Brain pericyte (primary cell): ENCODE results near the gene SIT1.
"Not testable (repeated sequence)": the region's sequence is repeated elsewhere in the genome, so short reads cannot be mapped to it uniquely, and the experiment has no call there.

ENCODE experiments used
- DNase-seq: peaks from one replicate; pipeline ENCODE4 v3.0.0-alpha.2; 2012; ENCODE audit warnings: low read depth, low spot score

Gene SIT1

GRCh38 chr9:35637427-35637955 lies 13.2 kb downstream of the SIT1 start:
- DNase-seq = not testable (repeated sequence)

- DNase-seq = not testable (repeated sequence)
Measured at GRCh38 chr9:35636877-35637246, 13.9 kb downstream of the SIT1 start.

DNA sequence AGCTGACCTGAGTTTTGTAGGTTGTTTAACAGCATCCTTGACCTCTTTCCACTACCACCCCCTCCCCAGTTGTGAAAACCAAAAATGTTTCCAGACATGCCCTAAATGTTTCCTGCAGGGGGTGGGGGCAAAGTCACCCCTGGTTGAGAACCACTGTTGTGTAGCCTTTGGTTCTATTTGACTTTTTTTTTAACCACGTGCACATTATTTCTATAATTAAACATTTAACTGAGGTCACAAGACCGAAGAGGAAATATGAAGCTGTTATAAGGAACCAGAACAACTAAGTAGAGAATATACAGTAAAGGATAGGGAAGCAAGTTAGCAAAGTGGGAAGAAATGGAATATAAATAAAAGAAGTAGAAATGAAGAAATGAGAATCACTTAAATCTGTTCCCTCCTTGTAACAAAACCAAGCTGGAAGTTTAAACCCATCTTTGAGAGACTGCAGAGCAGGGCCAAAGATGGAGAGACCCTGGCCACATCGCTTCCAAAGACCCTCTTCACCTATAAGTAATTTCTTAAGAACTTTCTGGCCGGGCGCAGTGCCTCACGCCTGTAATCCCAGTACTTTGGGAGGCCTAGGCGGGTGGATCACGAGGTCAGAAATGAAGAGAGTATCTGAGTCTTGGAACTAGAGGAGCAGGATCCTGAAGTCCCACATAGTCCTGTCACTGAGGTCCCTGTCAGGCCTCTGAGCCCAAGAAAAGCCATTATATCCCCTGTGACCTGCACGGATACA lies 14.4 kb downstream of the SIT1 start:
- DNase-seq = no peak

GRCh38 chr9:35635730-35636129 lies 15.0 kb downstream of the SIT1 start:
- no peak for DNase-seq

GRCh38 chr9:35629597-35629996 lies 21.1 kb downstream of the SIT1 start:
- no peak for DNase-seq

DNA sequence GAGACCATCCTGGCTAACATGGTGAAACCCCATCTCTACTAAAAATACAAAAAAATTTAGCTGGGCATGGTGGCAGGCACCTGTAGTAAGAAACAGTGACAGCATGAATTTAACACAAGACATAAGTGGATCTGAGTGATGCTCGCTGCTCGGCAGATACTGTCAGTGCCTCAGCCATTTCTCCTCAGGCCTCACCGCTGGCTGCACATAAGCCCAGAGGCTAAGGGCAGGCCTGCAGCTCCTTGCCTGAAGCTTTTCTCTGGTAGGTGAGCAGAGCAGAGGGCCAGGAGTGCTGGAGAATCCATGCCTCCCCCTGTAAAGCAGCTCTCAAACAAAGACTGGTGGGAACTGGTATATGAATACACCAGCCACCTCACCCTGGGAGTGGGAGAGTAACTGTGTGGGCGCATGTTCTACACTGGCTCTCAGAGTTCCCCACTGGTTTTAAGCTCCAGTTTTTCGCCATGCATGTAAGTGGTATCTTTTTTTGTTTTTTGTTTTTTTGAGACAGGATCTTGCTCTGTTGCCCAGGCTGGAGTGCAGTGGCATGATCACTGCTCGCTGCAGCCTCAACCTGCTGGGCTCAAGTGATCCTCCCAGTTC lies 22.2 kb downstream of the SIT1 start:
- no peak for DNase-seq

GRCh38 chr9:35627575-35627974 lies 23.2 kb downstream of the SIT1 start:
- no peak for DNase-seq

- no peak for DNase-seq
Measured at GRCh38 chr9:35619800-35620158, 31.0 kb downstream of the SIT1 start.

- DNase-seq = no peak
Measured at GRCh38 chr9:35618854-35619799, 31.6 kb downstream of the SIT1 start.

DNA sequence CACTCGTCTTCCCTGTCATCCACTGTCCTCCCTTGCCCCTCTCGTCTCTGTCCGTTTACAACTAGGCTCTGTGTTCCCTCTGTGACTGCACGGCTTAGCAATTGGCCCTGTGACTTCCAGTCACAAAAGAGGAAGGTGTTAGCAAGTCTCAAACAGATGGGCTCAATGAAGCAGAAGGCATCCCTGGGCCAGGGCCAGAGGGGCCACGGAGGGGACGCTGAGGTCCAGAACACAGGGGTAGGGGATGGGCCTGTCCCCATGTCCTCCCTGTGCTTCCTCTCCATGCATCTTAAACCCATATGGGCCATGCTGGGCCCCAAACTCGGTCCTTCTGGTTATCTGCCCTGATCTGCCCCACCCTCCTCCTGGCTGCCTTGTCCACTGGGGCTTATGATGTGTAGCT lies 32.4 kb downstream of the SIT1 start, which contains the start of gene CD72:
Gene CD72, minus strand, starts transcription at position 89 of the 403 bp plus-strand sequence. CDS start 110 bp downstream, outside the sequence.
- no peak for DNase-seq

- no peak for DNase-seq
Measured at GRCh38 chr9:35617548-35617947, 33.2 kb downstream of the SIT1 start.

GRCh38 chr9:35616681-35617459 lies 33.9 kb downstream of the SIT1 start:
- no peak for DNase-seq

DNA sequence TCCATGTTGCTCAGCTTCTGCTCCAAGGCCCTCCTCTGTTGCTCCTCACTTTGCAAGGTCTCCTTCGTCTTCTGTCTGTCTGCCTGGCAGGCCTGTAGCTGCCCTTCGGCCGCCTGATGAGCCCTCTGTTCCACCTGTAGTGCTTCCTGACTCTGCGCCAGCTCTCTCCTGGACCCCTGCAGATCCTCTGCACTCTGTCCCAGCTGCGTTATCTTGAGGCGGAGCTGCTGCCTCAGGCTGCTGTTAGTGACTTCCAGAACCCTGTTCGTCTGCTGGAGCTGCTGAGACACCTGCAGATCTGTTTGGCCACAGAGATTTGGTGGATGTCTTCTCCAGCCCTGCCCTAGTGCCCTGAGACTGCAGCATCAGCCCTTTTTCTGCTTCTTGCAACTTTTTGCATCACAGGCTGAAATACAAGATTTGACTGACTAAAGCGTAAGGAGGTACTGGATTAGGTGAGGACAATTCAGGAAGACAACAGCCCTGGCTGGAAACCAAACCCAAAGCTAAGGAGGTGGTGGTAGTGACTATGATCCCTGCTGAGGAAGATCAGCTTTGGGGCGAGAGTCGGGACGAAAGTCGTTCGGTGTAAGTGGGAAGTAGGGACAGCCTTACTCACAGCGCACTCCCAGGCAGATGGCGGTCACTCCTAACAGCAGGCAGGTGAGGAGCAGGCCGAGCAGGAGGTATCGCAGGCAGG lies 34.6 kb downstream of the SIT1 start:
- no peak for DNase-seq

DNA sequence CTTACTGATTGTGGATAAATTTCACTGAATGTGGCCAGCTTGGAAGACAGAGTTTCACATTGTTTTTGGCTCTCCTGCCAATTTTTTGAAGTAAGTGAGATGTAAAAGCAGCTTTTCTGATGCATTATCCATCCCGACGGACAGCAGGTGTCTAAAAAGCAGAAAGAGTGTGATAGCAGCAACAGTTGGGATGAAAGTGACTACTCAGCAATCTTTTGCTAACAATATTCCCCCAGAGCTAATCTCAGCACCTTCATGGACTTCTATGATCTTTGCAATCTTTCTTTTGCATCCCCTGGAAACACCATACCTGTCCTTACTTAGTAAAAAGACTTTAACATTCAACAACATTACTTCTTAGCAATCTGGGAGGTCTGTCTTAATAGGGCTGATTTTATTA lies 37.9 kb downstream of the SIT1 start:
- DNase-seq = no peak

DNA sequence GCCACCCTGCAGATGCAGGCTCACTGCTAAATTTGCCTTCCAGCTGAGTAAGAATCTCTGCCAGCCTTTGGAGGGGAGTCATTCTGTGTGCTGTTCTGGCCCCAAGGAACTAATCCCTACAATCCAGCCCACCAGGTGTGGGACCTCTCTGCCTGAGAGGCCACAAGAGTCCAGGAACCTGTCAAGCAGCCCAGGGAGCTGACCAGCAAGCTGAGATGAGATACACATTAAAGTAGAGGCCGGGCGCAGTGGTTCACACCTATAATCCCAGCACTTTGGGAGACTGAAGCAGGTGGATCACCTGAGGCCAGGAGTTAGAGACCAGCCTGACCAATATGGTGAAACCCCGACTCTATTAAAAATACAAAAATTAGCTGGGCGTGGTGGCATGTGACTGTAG lies 38.7 kb downstream of the SIT1 start:
- DNase-seq = not testable (repeated sequence)

GRCh38 chr9:35611230-35611797 lies 39.4 kb downstream of the SIT1 start:
- DNase-seq = no peak

DNA sequence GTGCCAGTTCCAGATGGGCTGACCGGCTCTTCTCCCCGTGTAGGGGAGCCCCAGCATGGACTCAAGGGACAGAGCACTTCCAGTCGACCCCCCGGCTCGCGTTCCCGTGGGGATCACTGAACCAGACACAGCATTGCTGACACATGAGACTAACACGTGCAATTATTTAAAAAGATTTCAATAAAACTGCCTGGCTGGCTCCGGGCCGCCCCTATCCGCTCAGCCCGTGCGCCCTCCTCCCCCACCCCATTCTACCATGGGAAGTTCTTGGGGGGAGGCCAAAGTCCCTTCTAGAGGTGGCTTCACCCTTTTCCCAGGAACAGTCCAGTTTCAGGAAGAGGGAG lies 40.9 kb downstream of the SIT1 start:
- no peak for DNase-seq

- DNase-seq = no peak
Measured at GRCh38 chr9:35609001-35609819, 41.5 kb downstream of the SIT1 start.

DNA sequence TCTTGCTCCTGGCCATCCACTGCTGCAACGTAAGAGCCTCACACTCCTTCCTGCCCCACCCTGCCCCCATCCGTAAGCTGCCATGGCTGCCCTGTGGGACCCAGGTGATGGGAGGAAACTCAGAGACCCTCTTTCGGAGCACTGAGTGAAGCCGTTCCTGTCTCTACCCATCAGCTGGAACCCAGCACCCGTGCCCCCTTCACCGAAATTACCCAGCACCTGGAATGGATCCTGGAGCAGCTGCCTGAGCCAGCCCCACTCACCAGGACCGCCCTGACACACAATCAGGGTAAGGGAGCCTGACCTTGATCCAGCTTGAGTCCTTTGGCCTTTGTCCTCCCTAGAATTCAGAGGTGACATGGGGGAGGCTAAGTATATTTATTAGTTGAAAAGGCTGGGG lies 42.5 kb downstream of the SIT1 start:
- no peak for DNase-seq

DNA sequence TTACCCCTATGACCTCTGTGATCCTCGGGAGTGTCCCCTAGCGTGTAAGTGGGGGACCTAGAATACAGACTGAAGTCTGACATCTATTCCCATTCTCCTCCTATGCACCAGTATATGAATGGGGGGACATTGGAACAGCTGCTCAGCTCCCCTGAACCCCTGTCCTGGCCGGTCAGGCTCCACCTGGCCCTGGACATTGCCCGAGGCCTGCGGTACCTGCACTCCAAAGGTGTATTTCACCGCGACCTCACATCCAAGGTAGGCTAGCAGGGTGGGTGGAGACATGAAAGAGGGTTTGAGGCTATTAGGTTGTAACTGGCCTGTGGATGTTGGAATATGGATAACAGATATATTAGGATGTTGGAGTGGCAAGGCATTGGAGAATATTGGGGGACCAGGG lies 44.0 kb downstream of the SIT1 start:
- DNase-seq = no peak
